Progenitor cell of endocrine pancreas (in vitro differentiated cells): Measurements from ENCODE around the gene SLC16A5. TPM values are rescaled to one million over a fixed set of nuclear protein-coding genes. Genes with fewer than 3 reads are reported as not detected.
"Not testable (repeated sequence)": the region's sequence is repeated elsewhere in the genome, so short reads cannot be mapped to it uniquely, and the experiment has no call there.

ENCODE experiments used
- DNase-seq: peaks from one replicate; pipeline ENCODE4 v3.0.0; 2021; ENCODE audit warnings: low spot score; ENCODE audit not compliant: unreplicated experiment
- H3K27ac Mint-ChIP-seq: 2 replicates; pipeline ENCODE4 v1.8.0; 2021; ENCODE audit warnings: mild to moderate bottlenecking, moderate library complexity, mixed read lengths
- H3K27me3 Mint-ChIP-seq: 2 replicates; pipeline ENCODE4 v1.8.0; 2021; ENCODE audit warnings: mixed read lengths
- H3K36me3 Mint-ChIP-seq: 2 replicates; pipeline ENCODE4 v1.8.0; 2022; ENCODE audit warnings: mixed read lengths; ENCODE audit not compliant: insufficient read depth
- H3K4me1 Mint-ChIP-seq: 2 replicates; pipeline ENCODE4 v1.8.0; 2021; ENCODE audit warnings: low read depth, mixed read lengths
- H3K4me3 Mint-ChIP-seq: 2 replicates; pipeline ENCODE4 v1.8.0; 2021; ENCODE audit warnings: low read depth, mild to moderate bottlenecking, moderate library complexity, mixed read lengths
- H3K9me3 Mint-ChIP-seq: 2 replicates; pipeline ENCODE4 v1.8.0; 2021; ENCODE audit warnings: low read depth, mixed read lengths
- total RNA-seq: library from RNA; stranded (reverse); gene quantifications from 2 replicates; pipeline ENCODE4 v1.2.1, GENCODE V29; 2021
- TF ChIP-seq, protein P1 (sequence below): fragments of 200-600 bp; sonication (generic); IDR thresholded peaks from one replicate; pipeline ENCODE4 v1.5.0; 2021; ENCODE audit warnings: antibody characterized with exemption, mild to moderate bottlenecking; ENCODE audit not compliant: unreplicated experiment

Gene SLC16A5
- total RNA-seq, 1 donor from 2014 or later: 16.9 TPM

DNA sequence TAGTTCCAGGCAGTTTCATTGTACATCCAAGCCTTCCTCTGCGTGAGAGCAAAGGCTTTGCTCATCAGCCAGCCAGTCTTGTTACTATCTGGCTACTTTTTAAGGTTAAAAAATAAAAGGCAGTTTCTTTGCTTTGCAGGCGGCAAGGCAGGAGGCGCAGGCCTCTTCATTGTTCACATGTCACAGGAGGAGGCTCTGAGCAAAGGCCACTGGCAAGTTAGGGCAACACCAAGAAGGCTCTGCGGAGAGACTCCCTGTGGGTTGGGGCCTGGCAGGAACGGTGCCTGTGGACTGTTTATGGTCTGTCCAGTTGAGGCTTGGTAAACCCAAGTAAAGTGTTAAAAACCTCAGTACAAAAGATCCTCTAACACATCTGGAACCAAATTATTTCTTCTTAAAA is 47.7 kb downstream of the SLC16A5 start:
- H3K9me3 Mint-ChIP-seq: no peaks in the 10 kb centered on the region
- H3K4me3 Mint-ChIP-seq: no peak overlapping the region
- H3K27me3 Mint-ChIP-seq: no peaks in the 10 kb centered on the region
- TF ChIP-seq, protein P1, sequence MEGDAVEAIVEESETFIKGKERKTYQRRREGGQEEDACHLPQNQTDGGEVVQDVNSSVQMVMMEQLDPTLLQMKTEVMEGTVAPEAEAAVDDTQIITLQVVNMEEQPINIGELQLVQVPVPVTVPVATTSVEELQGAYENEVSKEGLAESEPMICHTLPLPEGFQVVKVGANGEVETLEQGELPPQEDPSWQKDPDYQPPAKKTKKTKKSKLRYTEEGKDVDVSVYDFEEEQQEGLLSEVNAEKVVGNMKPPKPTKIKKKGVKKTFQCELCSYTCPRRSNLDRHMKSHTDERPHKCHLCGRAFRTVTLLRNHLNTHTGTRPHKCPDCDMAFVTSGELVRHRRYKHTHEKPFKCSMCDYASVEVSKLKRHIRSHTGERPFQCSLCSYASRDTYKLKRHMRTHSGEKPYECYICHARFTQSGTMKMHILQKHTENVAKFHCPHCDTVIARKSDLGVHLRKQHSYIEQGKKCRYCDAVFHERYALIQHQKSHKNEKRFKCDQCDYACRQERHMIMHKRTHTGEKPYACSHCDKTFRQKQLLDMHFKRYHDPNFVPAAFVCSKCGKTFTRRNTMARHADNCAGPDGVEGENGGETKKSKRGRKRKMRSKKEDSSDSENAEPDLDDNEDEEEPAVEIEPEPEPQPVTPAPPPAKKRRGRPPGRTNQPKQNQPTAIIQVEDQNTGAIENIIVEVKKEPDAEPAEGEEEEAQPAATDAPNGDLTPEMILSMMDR: no peak
- H3K36me3 Mint-ChIP-seq: peaks cover 17% of the 10 kb centered on the region
- H3K27ac Mint-ChIP-seq: peak overlapping the region; percentile 78
- peaks cover 5% of the 10 kb centered on the region for H3K4me1 Mint-ChIP-seq
- no peak for DNase-seq

DNA sequence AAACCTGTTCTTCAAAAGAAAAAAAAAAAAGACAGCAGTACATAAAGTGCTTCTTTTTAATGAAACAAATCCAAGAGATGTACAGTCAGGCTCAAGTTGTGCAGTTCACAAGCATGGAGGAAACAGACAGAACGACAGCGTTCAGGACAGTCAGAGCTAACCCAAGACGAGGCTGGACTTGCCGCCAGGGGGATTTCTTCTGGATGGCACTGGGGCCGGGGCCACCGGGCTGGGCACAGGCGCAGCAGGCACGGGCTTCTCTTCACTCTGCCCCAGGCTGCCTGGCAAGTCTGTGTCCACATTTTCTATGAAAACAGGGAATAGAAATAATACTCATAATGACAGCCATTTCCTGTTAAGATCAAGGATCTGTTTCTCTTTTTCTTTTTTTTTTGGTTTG is 48.2 kb downstream of the SLC16A5 start:
- H3K9me3 Mint-ChIP-seq: no peaks in the 10 kb centered on the region
- TF ChIP-seq, protein P1: no peak
- peaks cover 18% of the 10 kb centered on the region for H3K36me3 Mint-ChIP-seq
- H3K27ac Mint-ChIP-seq: peak overlapping the region; percentile 29
- H3K4me3 Mint-ChIP-seq: no peak overlapping the region
- no peak for DNase-seq
- H3K4me1 Mint-ChIP-seq: peaks cover 3% of the 10 kb centered on the region
- no peaks in the 10 kb centered on the region for H3K27me3 Mint-ChIP-seq

DNA sequence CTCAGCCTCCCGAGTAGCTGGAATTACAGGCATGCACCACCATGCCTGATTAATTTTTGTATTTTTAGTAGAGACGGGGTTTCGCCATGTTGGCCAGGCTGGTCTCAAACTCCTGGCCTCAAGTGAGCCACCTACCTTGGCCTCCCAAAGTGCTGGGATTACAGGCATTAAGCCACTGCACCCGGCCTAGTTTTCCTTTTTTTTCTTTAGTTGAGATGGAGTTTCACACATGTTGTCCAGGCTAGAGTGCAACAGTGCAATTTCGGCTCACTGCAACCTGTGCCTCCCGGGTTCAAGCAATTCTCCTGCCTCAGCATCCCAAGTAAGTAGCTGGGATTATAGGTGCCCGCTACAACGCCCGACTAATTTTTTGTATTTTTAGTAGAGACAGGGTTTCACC is 50.0 kb downstream of the SLC16A5 start:
- not testable (repeated sequence) for H3K27ac Mint-ChIP-seq, DNase-seq, H3K27me3 Mint-ChIP-seq, H3K4me3 Mint-ChIP-seq, H3K4me1 Mint-ChIP-seq, H3K9me3 Mint-ChIP-seq
- H3K36me3 Mint-ChIP-seq: peaks cover 25% of the 10 kb centered on the region

DNA sequence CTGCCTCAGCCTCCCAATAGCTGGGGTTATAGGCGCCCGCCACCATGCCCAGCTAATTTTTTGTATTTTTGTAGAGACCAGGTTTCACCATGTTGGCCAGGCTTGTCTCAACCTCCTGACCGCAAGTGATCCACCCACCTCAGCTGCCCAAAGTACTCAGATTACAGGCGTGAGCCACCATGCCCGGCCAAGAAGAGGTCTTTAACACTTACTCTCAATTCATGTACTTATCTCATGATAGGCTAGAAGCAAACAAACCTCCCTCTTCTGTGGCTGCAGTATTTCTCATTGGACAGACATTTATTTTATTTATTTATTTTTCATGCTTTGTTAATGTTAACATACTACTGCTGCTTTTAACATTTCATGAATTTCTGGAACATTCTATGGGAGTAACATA is 50.8 kb downstream of the SLC16A5 start:
- TF ChIP-seq, protein P1: no peak
- H3K27ac Mint-ChIP-seq: peak overlapping the region; percentile 78

DNA sequence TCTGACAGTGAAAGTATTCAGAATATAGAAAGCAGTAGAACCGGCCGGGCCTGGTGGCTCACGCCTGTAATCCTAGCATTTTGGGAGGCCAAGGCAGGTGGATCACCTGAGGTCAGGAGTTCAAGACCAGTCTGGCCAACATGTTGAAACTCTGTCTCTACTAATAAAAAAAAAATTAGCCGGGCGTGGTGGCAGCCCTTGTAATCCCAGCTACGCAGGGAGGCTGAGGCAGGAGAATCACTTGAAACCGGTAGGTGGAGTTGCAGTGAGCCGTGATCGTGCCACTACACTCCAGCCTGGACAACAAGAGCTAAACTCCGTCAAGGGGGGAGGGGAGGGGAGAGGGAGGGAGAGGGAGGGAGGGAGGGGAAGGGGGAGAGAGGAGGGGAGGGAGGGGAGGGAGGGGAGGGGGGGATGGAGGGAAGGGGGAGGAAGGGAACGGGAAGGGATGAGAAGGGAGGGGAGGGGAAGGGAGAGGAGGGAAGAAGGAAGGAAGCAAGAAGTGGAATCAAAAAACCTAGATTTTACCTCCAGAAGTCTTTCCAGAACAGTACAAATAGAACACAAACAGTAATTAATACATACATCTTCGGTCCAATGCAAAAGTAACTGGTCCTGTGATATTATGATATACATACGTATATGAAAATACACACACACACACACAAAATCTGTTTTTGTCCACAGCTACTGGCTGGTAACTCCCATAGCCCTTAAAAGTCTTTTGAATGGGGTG is 54.6 kb downstream of the SLC16A5 start:
- no peak for DNase-seq
- H3K36me3 Mint-ChIP-seq: peaks cover 42% of the 10 kb centered on the region
- peak overlapping the region; percentile 24 for H3K27ac Mint-ChIP-seq
- peaks cover 4% of the 10 kb centered on the region for H3K4me1 Mint-ChIP-seq
- TF ChIP-seq, protein P1: no peak
- no peaks in the 10 kb centered on the region for H3K9me3 Mint-ChIP-seq
- no peaks in the 10 kb centered on the region for H3K27me3 Mint-ChIP-seq
- no peak overlapping the region for H3K4me3 Mint-ChIP-seq

More for the DNA sequence above, 50.8 kb downstream of the SLC16A5 start:
- Mint-ChIP-seq H3K4me1 (peaks cover 3% of the 10 kb centered on the region), H3K9me3 (no peaks in the 10 kb centered on the region), H3K27me3 (no peaks in the 10 kb centered on the region), H3K4me3 (no peak overlapping the region), H3K36me3 (peaks cover 27% of the 10 kb centered on the region)
- DNase-seq: no peak

DNA sequence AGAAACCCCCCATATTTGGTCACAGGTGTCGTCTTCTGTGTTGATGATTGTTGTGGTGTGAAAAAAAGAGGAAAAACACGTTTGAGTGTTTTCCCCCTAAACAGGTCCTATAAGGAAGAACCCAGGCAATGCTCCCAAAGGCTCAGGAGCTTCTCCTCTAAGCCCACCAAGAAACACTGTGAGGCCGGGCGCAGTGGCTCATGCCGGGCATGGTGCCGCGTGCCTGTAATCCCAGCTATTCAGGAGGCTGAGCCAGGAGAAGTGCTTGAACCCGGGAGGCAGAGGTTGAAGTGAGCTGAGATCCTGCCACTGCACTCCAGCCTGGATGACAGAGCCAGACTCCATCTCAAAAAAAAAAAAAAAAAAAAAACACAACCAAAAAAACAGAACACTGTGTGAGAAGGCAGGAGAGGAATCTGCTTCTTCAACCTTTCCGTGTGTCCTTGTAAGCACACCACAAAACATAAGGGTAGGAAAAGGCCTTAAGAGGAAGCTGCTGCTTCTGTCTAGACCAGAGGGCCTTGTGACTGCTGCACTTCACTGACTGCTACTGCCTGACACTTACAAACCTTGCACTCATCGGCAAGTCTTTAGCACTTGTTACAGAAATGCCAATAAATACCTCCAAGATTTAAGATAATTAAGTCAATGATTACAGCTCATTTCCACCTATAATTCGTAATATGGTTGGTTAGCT is 57.2 kb downstream of the SLC16A5 start:
- no peaks in the 10 kb centered on the region for H3K9me3 Mint-ChIP-seq
- H3K36me3 Mint-ChIP-seq: peaks cover 51% of the 10 kb centered on the region
- no peak overlapping the region for H3K27ac Mint-ChIP-seq
- TF ChIP-seq, protein P1: no peak
- DNase-seq: no peak
- no peak overlapping the region for H3K4me3 Mint-ChIP-seq
- peaks cover 6% of the 10 kb centered on the region for H3K4me1 Mint-ChIP-seq
- no peaks in the 10 kb centered on the region for H3K27me3 Mint-ChIP-seq
